HG03439 (cell line): ENCODE data around the gene COA3.

ENCODE experiments used
- ATAC-seq: cut with Tn5 transposase; IDR thresholded peaks from one replicate; pipeline ENCODE4 v1.9.1; 2021; ENCODE audit warnings: mild to moderate bottlenecking, moderate library complexity; ENCODE audit not compliant: unreplicated experiment

Gene COA3

GRCh38 chr17:42818379-42818778, 19.9 kb upstream of the COA3 start:
- no peak for ATAC-seq

- ATAC-seq: no peak
These were observed 19.4 kb upstream of the COA3 start for GRCh38 chr17:42817866-42818265.

GRCh38 chr17:42814633-42815399, 16.3 kb upstream of the COA3 start:
- ATAC-seq: no peak

DNA sequence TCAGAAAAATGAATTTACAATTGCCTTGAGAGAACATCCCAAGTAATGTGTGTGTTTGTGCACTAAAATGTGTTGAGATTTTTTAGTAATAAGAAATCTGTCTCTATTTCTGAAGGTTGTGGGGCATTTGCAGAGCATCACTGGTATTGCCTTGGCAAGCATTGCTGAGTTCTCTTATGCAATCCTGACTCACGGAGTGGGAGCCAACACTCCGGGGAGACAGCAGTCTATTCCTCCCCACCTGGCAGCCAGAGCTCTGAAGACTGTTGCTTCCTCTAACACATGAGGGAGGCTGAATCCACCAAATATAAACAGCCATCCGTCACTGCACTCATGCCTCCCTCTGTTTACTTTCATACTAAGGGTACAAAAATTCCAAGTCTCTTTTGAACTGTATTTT, 10.7 kb upstream of the COA3 start:
- ATAC-seq: no peak

DNA sequence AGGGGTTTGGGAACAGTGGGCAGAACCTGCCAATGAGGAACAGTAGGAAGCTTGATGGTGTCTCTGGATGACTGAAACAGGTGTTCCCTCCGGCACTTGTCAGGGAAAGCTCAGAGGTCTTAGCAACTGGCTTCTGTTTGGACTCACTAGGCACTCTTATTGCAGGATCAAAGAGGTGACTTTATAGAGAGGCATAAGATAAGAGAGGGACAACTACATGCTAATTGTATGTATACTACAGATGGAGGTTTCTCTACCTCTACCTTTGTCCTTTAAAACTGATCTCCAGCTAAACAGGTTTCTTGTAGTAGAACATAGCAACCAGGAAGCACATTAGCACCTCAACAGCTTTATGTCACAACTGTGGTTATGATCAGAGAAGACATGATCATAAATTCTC, 7.7 kb upstream of the COA3 start:
- ATAC-seq: no peak

DNA sequence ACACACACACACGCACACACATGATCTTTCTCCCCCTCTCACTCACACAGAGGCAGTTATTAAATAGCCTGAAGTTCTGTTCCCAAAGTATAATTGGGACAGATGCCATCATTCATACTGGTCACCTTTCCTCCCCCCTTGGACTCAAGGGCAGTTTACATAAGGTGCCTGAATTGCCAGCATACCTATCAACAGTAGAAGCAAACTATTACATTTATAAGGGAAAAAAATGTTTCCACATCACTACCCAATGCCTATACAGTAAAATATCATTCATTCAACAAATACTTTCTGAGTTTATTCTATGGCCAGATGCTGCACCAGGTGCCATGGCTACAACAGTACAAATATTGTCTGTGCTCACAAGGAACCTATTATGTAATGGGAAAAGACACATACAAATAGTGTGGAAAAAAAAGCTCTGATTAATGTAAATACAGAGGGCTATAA, 6.4 kb upstream of the COA3 start:
- ATAC-seq: no peak

DNA sequence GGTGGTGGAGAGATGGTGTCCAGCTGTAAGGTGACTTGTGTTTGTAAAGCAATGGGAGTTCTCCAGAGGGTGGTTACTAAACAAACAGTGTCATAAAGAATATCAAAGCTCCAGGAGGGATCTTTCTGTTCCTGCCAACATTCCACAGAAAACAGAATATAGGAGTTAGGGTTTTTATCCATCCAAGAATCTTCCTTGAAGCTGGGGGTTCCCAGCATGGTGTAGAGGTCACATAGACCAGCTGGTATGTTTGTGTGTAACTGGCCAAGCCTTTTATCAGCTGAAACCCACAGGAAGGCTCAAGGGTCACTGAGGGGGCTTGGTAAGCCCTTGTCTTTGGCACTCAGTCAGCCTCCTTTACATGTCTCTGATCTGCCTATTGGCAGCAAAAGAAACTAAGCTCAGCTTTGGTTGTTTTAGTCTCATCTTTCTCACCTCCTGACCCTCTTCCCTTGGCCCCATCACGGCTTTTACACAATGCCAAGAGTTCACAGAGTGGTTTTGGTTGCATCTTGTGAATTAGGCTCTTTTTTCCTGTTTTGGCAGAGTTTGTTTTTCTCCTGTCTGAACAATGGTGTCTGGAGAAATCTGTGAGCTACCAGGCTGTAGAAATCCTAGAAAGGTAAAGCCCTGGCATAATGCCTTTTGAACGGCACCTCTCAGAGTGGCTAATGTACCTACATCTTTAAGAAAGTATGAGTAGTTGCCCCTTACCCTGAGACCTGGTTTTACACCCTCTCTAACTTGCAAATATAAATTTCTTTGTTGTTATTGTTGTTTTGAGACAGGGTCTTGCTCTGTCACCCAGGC, 4.8 kb upstream of the COA3 start:
- ATAC-seq: no peak

- ATAC-seq: no peak
These were observed 507 bp downstream of the COA3 start for GRCh38 chr17:42798011-42798382.

DNA sequence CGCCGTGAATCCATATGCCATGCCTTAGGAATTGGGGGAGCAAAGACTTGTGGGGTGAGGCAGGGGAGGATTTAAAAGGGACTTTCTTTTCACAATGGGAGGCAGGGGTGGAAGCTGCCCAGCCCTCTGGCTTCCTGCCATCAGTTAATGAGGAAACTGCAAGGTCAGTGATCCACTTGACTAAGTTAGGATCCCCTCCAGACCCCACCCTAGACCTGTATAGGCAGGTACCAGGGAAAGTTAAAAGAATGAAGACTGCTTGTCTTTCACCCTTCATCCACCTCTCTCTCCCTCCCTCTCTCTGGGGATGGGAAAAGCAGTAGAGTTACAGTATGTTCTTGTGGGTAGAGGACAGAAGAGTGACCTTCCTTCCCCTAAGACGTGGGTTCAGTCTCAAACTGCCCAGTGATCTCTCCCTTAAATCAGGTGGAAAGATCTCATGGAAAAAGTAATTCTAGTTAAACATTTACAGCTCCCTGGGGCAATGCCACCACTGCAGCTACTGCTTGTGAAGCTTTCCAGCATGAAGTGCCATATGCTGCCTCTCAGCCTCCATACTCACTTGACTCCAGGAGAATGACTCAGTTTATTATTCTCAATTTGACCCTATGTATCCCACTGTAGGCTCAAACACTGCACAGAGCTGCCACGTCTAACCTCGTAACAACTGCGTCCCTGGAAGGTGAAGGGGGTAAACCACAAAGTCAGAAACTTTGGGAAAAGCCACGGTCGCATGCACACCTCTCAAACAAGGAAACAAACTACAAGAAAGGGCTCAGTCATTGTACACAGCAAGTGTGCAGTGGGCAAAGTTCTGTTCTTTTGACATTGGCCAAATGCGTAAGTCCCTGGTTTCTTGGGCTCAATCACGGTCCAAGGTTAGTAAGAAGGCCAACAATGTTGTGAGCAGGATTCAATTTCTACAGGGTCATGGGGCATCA, 1.2 kb downstream of the COA3 start:
- no peak for ATAC-seq

DNA sequence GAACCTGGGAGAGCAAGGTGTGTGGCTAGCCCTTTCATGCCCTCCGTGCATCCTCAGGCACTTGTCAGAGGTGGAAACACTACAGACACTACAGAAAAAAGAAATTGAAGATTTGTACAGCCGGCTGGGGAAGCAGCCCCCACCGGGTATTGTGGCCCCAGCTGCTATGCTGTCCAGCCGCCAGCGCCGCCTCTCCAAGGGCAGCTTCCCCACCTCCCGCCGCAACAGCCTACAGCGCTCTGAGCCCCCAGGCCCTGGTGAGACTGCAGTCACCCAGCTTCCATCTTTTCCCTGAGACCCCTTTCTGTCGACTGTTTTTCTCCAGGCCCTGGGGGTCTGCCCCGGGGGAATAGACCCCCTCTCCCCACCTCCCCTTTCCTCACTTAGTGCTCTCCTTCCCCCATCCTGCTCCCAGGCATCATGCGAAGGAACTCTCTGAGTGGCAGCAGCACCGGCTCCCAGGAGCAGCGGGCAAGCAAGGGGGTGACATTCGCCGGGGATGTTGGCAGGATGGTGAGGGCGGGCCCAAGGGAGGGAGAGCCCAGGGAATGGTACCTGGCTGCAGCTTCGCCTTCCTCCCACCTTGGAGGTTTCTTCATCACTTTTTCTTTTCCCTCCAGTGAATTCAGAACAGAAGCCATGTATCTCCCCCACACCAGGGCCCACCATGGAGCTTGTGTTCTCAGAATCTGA, 2.3 kb downstream of the COA3 start:
- no peak for ATAC-seq

DNA sequence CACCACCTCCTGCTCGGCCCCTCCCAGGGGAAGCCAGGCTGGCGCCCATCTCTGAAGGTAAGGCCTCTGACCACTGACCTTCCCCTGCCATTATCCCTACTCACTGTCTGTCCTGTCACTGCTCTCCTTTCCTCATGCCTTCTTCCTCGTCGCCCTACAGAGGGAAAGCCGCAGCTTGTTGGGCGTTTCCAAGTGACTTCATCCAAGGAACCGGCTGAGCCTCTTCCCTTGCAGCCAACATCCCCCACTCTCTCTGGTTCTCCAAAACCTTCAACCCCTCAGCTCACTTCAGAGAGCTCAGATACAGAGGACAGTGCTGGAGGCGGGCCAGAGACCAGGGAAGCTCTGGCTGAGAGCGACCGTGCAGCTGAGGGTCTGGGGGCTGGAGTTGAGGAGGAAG, 3.0 kb downstream of the COA3 start:
- ATAC-seq: no peak

DNA sequence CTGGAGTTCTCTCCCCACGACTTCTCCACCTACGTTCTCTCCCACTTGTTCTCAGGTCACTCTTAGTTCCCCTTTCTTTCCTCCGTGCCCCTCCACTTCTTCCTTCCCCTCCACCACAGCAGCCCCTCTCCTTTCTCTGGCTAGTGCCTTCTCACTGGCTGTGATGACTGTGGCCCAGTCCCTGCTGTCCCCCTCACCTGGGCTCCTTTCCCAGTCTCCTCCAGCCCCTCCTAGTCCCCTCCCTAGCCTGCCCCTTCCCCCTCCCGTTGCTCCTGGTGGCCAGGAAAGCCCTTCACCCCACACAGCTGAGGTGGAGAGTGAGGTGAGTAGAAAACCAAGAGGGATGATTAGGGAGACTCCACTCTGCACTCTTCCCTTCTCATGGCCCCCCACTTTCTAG, 3.4 kb downstream of the COA3 start:
- ATAC-seq: no peak

DNA sequence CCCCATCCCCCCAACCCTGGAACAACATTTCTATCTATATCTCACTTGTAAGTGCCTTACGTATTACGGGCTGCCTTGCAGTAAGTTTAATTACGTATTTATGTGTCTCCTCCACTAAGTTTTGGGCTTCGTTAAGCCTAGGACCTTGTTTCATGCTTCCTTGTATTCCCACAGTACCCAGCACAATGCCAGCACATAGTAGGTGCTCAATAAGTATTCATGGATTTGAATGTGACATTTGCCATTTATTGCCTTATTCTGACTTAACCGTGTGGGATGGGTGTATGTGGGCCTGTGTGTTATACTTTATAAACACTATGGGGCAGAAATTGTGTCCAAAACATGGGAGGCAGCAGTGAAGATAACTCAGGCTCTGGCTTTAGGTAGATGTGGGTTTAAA, 6.0 kb downstream of the COA3 start:
- ATAC-seq: no peak

- ATAC-seq: no peak
These were observed 6.6 kb downstream of the COA3 start for GRCh38 chr17:42791948-42792347.

GRCh38 chr17:42787266-42787665, 11.2 kb downstream of the COA3 start:
- ATAC-seq: no peak

DNA sequence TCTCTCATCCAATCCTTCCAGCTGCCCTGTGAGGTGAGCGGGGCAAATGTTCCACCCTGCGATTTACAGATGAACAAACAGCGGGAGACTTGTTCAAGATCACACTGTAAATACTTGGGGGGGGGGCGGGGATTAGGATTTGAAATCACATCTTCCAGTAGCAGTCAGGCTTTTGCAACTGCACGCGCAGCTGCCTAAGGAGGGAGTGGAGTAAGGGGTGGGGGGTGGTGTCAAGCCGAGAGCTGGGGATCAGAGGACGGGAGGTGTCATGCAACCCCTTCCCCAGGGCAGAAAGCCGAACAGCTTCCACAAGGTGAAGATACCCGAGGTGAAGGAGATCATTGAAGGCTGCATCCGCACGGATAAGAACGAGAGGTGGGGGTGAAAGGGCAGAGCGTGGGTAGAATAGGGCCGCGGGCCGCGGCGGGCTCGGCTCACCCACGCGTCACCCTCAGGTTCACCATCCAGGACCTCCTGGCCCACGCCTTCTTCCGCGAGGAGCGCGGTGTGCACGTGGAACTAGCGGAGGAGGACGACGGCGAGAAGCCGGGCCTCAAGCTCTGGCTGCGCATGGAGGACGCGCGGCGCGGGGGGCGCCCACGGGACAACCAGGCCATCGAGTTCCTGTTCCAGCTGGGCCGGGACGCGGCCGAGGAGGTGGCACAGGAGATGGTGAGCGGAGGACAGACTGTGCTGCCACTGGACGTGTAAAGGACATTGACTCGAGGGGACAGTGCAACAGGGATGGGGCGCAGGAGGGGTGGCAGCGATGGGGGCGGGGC, 13.5 kb downstream of the COA3 start:
- no peak for ATAC-seq

DNA sequence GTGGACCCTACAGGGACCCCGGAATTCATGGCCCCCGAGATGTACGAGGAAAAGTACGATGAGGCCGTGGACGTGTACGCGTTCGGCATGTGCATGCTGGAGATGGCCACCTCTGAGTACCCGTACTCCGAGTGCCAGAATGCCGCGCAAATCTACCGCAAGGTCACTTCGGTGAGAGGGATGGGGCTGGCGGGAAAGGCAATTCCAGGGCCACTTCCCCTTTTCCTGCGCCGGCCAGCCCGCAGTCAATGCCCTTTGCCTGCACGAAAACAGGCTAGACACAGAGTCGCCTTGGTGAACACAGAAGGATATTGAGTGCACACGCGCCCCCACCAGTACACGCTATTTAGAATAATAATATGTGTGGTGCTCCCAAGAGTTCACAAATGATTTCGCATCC, 14.1 kb downstream of the COA3 start:
- no peak for ATAC-seq

DNA sequence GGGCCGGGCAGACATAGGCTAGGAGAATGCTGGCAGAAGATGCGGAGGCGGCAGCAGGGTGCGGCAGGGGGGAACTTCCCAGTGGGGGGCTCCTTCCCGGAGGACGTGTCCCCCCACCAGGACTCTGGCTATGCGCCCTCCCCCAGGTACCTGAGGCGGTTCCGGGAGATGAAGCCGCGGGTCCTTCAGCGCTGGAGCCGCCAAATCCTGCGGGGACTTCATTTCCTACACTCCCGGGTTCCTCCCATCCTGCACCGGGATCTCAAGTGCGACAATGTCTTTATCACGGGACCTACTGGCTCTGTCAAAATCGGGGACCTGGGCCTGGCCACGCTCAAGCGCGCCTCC, 14.7 kb downstream of the COA3 start:
- ATAC-seq: no peak

DNA sequence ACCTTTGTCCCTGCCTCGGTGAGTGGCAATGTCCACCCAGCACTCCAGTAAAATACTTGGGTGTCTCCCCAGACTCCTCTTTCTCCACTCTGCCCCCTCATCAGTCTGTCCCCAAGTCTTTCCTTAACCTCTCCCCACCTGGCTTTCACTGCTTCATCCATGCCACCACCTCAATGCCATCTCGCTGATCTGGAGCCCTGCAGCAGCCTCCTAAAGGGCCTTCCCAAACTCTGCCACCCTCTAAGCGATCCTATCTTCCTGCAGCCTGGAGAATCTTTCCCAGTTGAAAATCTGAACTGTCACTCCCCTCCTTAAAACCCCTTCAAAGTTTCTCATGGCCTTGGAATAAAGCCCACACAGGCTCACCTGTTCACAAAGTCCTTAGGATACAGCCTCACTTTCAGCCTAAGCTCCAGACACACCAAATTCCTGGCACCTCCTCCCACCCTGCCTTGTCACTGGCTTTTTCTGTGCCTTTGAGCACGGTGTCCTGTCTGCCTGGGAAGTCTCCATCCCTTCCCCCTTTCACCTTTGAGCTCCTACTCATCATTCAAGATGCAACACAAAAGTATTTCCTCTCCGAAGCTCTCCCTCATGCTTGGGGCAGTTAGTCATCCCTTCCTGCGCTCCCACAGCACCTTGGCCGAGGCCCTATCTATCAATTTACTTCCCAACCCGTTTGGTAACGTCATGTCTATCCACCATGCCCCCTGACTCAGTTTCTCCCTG, 15.3 kb downstream of the COA3 start:
- ATAC-seq: no peak
